SH-SY5Y (cell line): ENCODE measurements around the gene FYB1.

ENCODE experiments used
- GATA2 ChIP-seq: IDR thresholded peaks from 2 replicates; pipeline ENCODE4 v1.6.1; 2011; ENCODE audit warnings: mild to moderate bottlenecking, low read depth, low read length
- GATA3 ChIP-seq: IDR thresholded peaks from 2 replicates; pipeline ENCODE4 v1.6.1; 2011; ENCODE audit warnings: low read depth, mild to moderate bottlenecking, low read length, moderate library complexity

DNA sequence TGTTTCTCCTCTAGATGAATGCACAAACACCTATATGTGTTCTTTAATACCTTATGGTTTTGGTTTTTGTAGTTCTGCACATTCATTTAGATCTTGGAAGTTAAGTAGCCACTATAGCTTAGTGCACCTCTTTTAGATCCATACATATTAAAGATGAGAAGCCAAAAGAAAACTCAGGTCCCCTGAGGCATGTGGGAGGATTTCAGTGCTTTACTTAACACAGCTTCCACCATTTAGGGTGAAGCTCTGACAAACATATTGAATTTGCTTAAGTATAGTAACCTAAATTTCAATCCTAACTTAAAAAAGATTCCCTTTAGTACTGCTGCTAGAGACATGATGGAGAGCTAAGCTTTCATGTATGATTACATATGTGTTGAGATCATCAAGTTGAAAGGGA lies 119.5 kb downstream of the FYB1 start:
- TF ChIP-seq GATA3 (no peak), GATA2 (no peak)
